Measurements from ENCODE around the gene ZNF618.

GRCh38 chr9:114026335-114026734 lies 150.2 kb downstream of the ZNF618 start:
- no peak for TF ChIP-seq POLR2A (IDR thresholded peaks at IDR 0.05; ENCODE audit: low read depth, low read length)
- TF ChIP-seq POLR2AphosphoS5 (IDR thresholded peaks at IDR 0.05; ENCODE audit: low read depth, low read length), result no peak
- TF ChIP-seq TAF1 (IDR thresholded peaks at IDR 0.05; ENCODE audit: borderline replicate concordance, low read depth, low read length), result no peak

Data from GM12892 (cell line).